Tibial nerve (tissue), 4 donors: ENCODE data around the gene CIAO2B.

ENCODE experiments used
- CTCF ChIP-seq, 5 experiments: fragments of 200-600 bp in 3 of 5; fragments of 450-650 bp in 2 of 5; sonication (generic) in 3 of 5; IDR thresholded peaks; one replicate each; pipeline ENCODE4 v1.5.1; 2016 to 2019; ENCODE audit warnings: antibody characterized with exemption in 5 of 5, mild to moderate bottlenecking in 3 of 5, moderate library complexity in 2 of 5
- EP300 ChIP-seq, 2 donors: sonication (generic); formaldehyde crosslinking; IDR thresholded peaks; one replicate each; pipeline ENCODE4 v1.6.1; 2017; ENCODE audit warnings: antibody characterized with exemption in 2 of 2, mild to moderate bottlenecking in 1 of 2
- POLR2A ChIP-seq, 2 donors: fragments of 450-650 bp; IDR thresholded peaks; one replicate each; pipeline ENCODE4 v1.6.1; 2017; ENCODE audit warnings: antibody characterized with exemption in 2 of 2, mild to moderate bottlenecking in 2 of 2, moderate library complexity in 2 of 2

GRCh38 chr16:66977341-66978113, 43.3 kb upstream of the CIAO2B start:
- TF ChIP-seq CTCF (IDR thresholded peaks at IDR 0.05) (peak; percentile 93 to 99 (median 96)), POLR2A (IDR thresholded peaks at IDR 0.05) (no peak), EP300 (IDR thresholded peaks at IDR 0.05) (no peak)
